GM21526 (cell line): Measurements from ENCODE around the gene CCDC192.

Experiments
- ATAC-seq: cut with Tn5 transposase; IDR thresholded peaks from one replicate; pipeline ENCODE4 v1.9.1; 2021; ENCODE audit warnings: moderate library complexity; ENCODE audit not compliant: unreplicated experiment, low FRiP score

CCDC192 gene

GRCh38 chr5:127871503-127872153 is 168.4 kb downstream of the CCDC192 start:
- ATAC-seq, result no peak

- no peak for ATAC-seq
Observed at GRCh38 chr5:127872494-127872893, 169.3 kb downstream of the CCDC192 start.

- ATAC-seq, result peak; percentile 91
Observed at GRCh38 chr5:127875235-127876021, 172.2 kb downstream of the CCDC192 start.

- no peak for ATAC-seq
Observed at GRCh38 chr5:127876384-127876783, 173.2 kb downstream of the CCDC192 start.

DNA sequence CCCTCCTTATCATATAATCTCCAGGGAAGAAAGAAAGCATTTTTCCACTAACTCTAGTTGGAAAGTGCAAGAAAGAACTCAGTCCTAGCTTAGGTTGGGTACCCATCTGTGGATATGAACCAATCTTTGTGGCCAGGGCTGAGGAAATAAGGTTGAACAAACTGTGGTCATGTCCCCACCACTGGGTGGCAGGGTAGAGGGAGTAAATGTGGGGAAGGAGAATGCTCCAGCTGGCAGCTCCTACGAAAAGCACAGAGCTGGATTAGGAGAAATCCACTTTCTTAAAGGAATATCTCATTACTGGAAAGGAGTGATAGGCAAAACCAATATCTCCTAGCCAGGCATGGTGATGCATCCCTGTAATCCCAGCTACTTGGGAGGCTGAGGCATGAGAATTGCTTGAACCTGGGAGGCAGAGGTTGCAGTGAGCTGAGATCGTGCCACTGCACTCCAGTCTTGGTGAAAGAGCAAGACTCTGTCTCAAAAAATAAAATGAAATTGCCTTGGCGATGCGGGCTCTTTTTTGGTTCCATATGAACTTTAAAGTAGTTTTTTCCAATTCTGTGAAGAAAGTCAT is 175.1 kb downstream of the CCDC192 start:
- ATAC-seq, result no peak

GRCh38 chr5:127884416-127884815 is 181.2 kb downstream of the CCDC192 start:
- no peak for ATAC-seq

GRCh38 chr5:127885176-127885575 is 182.0 kb downstream of the CCDC192 start:
- no peak for ATAC-seq

DNA sequence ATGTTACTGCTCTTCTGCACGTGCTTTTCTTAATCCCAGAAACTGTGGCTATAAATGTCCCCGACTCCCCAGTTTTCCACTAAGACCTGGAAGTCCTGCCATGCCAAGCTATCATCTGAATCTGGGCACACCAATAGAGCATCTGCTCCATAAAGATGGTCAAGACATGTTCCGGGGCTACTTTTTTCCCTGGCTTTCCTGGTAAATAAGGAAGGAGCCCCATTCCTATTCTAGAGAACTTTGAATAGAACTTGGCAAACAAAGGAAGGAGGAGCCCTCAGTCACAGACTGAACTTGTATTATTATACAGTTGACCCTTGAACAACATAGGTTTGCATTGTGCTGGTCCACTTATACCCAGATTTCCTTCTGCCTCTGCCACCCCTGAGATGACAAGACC is 182.9 kb downstream of the CCDC192 start:
- ATAC-seq, result no peak

DNA sequence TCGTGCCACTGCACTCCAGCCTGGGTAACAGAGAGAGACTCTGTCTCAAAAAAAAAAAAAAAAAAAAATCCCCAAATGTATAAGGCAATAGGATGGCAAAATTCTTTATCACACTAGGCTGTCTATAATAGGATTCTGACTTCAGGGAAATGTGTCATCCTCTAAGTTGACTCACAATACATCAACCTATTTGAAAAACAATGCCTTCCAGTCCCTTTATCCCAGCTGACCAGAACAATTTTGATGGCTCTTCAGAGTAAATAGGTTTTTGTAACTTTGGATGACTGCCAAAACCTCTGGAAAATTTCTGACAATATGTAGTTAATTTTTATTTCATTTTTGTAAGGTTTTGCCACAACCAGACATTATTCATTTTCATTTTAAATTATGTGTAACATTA is 184.1 kb downstream of the CCDC192 start:
- no peak for ATAC-seq

GRCh38 chr5:127891942-127892341 is 188.8 kb downstream of the CCDC192 start:
- ATAC-seq, result no peak

DNA sequence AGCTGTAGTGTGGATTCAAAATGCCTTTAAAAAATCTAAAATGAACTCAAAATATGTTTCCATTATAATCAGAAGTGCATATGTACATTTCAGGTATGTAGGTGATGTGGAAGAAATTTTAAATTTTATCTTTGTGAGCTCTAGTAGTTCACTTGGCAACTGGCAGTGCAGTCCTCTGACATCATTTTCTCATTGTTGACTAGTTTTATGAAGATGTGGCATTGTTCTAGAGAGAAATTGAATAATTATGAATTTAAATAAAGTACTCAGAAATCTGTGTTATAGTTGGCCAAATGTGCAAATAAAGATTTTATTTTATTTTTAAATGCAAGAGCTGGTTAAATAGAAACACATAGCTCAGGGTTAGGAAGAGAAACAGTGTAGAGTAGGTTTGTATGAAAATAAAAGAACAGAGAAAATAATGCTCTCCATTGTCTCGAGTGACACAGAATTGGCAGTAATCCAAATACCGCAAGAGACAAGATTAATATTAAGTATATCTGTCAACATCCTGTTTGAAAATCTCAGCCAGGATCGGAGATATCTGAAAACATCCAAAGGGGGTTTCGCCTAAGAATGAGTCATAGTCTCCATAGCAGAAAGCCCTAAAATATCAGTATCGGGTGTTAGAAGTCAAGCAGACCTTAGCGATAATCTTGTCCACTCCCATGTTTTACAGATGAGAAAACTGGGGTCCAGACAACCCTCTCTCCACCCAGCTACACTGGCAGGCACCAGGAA is 189.4 kb downstream of the CCDC192 start:
- ATAC-seq, result no peak

DNA sequence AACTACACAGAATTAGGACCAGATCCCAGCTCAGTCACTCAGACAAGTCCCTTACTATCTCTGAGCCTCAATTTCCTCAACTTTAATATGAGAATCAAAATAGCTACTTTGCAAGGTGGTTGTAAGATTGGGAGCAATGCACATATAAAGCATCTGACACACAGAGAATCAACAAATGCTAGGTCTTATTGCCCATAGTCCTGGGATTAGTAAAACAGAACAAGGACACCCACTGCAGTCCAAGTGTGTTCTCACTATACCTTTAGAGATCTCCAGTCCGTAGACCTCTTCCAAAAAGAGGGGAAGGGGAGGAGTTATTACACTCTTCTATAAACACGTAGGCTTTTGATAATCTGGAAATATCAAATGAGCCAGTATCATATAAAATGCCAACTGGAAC is 190.0 kb downstream of the CCDC192 start:
- ATAC-seq, result no peak

DNA sequence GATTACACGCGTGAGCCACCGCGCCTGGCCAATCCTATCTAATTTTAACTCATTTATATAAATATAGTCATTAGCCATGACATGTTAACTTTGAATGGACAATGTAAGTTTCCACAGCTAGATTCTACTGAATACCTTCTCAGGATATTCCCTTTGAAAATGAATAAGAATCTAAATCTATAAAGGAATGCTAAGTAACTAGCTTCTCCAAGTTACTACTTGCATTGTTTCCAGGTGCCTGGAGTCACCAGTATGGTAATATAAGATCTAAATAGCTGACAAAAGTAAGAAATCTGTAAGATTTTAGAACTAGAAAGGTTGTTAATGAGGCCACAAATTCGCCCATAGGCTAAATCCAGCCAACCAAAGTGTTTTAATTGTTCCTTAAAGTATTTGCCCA is 191.3 kb downstream of the CCDC192 start:
- ATAC-seq, result no peak

- no peak for ATAC-seq
Observed at GRCh38 chr5:127898551-127899213, 195.5 kb downstream of the CCDC192 start.

GRCh38 chr5:127899214-127899610 is 196.0 kb downstream of the CCDC192 start:
- no peak for ATAC-seq

DNA sequence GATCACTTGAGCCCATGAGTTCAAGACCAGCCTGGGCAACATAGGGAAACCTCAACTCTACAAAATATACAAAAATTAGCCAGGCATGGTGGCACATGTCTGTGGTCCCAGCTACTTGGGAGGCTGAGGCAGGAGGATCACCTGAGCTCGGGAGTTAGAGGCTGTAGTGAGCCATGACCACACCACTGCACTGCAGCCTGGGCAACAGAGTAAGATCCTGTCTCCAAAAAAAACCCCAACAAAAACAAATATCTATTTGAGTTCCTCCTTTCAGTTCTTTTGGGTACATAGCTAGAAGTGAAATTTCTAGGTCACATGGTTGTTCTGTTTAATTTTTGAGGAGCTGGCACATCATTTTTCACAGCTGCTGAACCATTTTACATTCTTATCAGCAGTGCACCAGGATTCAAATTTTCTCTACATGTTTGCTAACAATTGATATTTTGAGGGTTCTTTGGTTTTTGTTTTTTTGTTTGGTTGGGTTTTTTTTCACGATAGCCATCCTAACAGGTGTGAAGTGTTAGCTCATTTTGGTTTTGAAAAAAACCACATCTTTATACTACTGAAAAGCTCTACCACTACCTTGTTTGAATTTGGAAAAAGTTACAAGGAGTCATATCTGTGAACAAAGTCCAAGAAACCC is 203.5 kb downstream of the CCDC192 start:
- no peak for ATAC-seq

DNA sequence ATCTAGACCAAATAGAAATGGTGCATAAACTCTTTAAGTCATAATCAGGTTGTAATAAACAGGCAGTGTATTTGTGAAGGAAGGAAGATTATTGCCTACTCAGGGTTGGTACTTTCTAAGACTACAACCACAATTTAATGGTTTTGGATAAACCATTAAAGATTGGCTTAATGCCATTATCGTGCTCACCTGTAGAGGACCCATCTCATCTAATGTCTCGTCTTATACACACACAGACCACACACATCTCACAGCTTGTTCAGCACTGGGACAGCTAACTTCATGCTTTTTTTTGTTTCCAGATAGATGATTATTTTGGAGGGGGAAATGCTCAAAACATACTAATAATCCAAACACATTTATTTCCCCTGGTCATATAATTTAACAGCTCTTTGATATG is 204.7 kb downstream of the CCDC192 start:
- no peak for ATAC-seq

GRCh38 chr5:127909066-127909465 is 205.9 kb downstream of the CCDC192 start:
- ATAC-seq, result peak; percentile 90

- ATAC-seq, result no peak
Observed at GRCh38 chr5:127909821-127910220, 206.6 kb downstream of the CCDC192 start.

DNA sequence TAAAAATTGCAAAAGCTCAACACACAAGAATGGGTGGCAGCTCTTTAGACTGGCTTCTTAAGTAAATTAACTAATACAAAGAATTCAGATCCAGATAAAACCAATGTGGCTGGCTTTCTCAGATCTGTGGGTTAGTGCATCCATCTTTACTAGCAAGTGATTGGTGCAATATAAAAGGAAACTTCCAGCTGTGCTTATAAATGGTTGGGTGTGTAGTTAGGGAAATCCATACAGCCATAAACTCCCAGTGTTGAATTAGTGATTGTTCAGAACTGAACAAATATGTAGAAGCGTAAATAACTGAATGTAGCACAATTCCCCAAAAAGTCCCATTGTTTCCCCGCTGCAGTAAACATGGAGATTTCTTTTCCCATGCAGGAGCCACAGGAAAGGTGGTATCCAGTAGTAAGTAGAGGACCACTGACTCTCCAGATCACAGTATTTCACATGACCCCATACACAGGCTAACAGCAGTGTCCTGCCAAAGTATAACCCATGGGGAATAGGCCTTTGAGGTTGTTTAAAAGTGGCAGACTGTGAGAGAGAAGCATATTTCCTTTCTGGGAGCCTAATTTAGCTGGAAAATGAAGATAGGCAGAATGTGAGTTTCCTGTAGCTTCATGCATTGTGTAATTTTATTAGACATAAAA is 207.2 kb downstream of the CCDC192 start:
- ATAC-seq, result no peak
